GM18505 (cell line): ENCODE results near the gene STK32C.
"Not testable (repeated sequence)": the region's sequence is repeated elsewhere in the genome, so short reads cannot be mapped to it uniquely, and the experiment has no call there.

Experiments
- ATAC-seq: cut with Tn5 transposase; IDR thresholded peaks from one replicate; pipeline ENCODE4 v1.9.1; 2021; ENCODE audit not compliant: unreplicated experiment
- POLR2A ChIP-seq: IDR thresholded peaks from 4 replicates; pipeline ENCODE4 v1.6.1; 2011; ENCODE audit warnings: borderline replicate concordance; ENCODE audit not compliant: insufficient read depth, insufficient read length; ENCODE audit errors: extremely low read depth

Gene STK32C

DNA sequence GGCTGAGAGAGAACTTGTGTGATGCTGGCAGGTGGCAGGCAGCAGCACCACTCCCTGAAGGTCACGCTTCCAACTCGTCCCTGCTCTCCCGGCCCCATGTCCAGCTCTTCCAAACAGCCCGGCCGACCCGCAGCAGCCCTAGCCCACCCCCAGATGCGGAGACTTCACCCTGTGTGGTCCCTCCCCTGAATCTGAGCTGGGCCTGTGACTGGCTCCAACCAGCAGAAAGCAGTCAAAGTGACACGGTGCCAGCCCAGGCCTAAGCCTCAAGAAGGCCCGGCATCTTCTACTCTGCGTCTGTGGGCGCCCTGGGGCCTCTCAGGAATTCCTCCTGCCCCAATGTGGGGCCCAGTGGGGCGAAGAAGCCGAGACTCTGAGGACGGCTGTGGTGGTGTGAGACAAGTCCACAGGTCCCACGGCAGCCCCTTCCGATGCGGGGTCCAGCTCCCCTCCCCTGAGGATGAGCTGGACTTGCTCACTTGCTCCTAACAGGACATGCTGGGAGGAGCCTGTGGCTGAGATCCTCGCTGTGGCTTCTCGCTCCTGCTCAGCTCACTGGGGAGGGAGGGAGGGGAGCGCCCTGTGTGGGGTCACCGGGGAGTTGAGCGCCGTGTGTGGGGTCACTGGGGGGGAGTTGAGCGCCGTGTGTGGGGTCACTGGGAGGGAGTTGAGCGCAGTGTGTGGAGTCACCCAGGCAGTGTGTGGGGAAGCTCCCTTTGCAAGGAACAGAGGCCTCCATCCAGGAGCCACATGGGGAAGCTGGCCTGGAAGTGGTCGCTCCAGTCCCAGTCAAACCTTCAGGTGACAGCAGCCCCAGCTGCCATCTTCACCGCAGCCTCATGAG lies 9.5 kb downstream of the STK32C start:
- ATAC-seq: no peak
- TF ChIP-seq POLR2A: no peak

DNA sequence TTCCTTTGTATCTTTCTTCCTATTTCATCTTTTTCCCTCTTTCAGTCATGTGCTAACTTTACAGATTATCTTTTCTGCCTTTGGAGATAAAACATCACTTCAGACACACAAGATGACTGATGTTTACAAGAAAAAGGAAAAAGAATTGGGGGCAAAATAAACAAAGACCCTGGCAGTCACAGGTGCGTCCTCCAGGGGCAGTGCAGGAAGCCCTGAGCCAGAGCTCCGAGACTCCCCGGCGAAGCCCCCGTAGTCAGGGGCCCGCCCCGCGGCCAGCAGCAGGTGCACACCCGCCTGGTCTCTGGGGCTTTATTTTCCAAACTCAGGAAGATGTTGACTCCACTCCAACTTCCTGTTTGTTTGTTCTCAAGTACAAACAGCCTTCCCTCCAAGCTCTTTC lies 10.2 kb downstream of the STK32C start:
- ATAC-seq: no peak
- TF ChIP-seq POLR2A: no peak

DNA sequence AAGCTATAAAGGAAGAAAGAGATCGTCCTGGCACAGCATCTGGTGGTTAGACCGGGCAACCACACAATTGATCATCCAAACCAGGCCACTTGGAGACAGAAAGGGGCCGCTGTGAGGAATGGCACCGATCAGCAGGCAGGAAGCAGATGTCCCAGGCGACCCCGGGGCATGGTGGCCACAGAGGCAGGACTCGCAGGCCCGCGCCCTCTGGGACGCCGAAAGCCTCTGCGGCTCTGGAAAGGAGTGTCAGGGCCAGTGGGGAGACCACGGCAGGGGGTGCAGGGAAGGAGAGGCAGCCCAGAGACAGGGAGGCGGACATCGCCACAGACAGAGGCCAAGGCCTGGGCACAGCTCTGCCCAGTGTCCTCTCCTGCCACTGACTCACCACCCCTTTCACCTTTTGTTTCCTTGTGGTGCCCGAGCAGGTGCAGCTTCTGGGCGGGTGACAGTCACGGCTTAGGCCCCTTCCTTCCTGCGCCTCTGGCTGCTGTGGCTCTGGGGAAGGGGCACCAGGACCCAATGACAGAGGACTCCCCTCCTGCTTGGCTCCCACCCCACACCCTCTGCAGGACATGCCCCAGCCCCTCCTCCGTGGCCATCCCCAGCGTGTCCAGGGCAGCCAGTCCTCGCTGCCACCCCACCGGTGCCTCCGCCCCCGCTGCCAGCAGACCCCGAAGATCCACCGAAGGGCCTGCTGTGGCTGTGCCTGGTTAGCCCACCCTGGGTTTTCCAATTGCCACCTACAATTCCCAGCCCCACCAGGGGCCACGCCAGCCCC lies 10.9 kb downstream of the STK32C start:
- no peak for TF ChIP-seq POLR2A
- no peak for ATAC-seq

DNA sequence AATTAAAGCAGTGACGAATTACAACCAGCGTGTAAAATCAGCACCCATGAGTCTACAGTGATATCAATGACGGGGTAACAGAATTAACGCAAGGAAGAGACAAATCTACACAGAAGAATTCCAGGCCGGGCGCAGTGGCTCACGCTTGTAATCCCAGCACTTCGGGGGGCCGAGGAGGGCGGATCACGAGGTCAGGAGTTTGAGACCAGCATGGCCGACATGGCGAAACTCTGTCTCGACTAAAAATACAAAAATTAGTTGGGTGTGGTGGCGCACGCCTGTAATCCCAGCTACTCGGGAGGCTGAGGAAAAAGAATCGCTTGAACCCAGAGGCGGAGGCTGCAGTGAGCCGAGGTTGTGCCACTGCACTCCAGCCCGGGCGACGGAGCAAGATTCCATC lies 12.3 kb downstream of the STK32C start:
- not testable (repeated sequence) for ATAC-seq

GRCh38 chr10:132294561-132295318 lies 13.0 kb downstream of the STK32C start:
- ATAC-seq: no peak
- TF ChIP-seq POLR2A: no peak

DNA sequence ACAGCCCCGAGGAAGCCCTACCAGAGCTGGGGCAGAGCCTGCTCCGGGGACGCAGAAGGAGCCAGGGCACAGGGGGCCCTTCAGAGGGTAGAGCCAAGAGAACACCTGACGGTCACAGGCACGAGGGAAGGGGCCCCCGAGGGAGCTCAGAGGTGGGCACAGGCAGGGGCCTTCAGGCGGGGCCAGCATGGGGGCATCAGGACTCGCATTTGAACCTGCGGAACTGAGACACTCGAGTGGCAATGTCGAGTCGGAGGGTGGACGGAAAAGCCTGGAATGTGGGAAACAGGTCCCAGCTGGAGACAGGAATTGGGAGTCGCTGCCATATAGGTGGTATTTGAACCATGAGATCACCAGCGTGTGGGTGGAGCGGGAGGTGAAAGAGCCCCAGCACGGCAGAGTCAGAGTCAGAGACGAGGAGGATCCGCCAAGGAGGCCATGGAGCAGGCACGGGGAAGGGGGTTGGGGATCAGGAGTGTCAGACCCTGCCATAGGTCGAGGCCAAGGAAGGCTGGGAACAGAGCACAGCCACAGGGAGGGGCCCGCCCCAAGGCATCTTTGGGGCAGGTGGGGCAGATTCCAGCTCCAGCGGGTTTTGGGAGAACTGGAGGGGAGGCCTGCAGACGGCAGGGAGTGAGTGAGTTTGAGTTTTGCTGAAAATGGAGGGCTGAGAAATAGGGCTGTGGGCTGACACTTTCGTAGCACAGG lies 13.8 kb downstream of the STK32C start:
- ATAC-seq: no peak
- TF ChIP-seq POLR2A: no peak

GRCh38 chr10:132293201-132293812 lies 14.4 kb downstream of the STK32C start:
- ATAC-seq: no peak
- no peak for TF ChIP-seq POLR2A

GRCh38 chr10:132292287-132293200 lies 15.2 kb downstream of the STK32C start:
- no peak for TF ChIP-seq POLR2A
- no peak for ATAC-seq

DNA sequence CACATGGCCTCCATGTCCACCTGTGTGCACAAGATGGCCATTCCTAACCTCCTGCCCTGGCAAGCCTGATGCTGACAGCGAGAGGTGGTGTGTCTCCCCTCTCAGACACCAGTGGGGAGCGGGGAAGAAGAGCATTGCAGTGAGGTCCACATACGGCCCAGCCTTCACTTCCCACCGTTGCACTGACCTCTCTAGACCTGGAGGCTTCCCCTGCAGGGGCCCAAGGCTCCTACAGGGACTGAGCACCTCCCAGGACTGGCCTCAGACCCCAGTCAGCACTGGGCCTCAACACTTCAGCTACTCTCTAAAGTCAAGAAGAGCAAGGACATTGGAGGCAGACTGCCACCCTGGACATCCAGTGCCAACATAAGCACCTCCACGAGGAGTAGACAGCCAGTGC lies 15.9 kb downstream of the STK32C start:
- ATAC-seq: no peak

GRCh38 chr10:132290631-132291030 lies 17.1 kb downstream of the STK32C start:
- ATAC-seq: no peak
- no peak for TF ChIP-seq POLR2A

More for the DNA sequence above, 15.9 kb downstream of the STK32C start:
- TF ChIP-seq POLR2A: no peak

DNA sequence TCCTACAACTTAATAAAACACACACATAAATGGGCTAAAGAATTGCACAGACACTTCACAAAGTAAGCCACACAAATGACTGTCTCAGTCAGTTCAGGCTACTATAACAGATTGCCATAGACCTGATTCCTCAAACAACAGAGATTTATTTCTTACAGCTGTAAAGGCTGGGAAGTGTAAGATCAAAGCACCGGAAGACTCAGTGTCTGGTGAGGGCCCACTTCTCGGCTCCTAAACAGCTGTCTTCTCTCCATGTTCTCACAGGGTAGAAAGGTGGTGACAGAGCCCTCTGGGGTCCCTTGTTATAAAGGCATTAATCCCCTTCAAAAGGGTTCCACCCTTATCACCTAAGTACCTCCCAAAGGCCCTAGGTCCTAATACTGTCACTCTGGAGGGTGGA lies 18.3 kb downstream of the STK32C start:
- TF ChIP-seq POLR2A: no peak
- ATAC-seq: no peak
